NCI-H128 (cell line): ENCODE measurements around the gene ZDHHC20.

Experiments used
- DNase-seq: peaks from one replicate; lab custom pipeline; 2025; ENCODE audit not compliant: unreplicated experiment; lab: John Stamatoyannopoulos, UW

Gene ZDHHC20

GRCh38 chr13:21328836-21329477 lies 130.1 kb downstream of the ZDHHC20 start:
- no peak for DNase-seq

DNA sequence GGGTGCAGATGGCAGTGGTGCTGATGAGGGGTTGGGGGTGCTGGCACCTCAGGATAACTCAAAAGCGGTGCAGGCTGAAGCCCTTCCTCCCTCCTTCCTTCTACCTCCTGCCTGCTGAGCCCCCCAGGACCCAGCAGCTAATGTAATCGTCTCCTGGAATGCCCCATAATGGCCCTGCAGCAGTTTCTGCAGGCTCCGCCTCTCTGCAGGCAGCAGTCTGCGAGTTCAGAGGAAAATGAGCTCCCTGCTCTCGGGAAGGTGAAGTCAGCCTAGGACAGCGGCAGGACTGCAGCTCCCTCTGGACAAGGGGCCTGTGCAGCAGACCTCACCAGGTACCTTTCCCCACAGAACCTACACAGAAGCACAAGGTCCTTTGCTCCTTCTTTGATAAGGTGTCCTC lies 130.9 kb downstream of the ZDHHC20 start:
- no peak for DNase-seq

DNA sequence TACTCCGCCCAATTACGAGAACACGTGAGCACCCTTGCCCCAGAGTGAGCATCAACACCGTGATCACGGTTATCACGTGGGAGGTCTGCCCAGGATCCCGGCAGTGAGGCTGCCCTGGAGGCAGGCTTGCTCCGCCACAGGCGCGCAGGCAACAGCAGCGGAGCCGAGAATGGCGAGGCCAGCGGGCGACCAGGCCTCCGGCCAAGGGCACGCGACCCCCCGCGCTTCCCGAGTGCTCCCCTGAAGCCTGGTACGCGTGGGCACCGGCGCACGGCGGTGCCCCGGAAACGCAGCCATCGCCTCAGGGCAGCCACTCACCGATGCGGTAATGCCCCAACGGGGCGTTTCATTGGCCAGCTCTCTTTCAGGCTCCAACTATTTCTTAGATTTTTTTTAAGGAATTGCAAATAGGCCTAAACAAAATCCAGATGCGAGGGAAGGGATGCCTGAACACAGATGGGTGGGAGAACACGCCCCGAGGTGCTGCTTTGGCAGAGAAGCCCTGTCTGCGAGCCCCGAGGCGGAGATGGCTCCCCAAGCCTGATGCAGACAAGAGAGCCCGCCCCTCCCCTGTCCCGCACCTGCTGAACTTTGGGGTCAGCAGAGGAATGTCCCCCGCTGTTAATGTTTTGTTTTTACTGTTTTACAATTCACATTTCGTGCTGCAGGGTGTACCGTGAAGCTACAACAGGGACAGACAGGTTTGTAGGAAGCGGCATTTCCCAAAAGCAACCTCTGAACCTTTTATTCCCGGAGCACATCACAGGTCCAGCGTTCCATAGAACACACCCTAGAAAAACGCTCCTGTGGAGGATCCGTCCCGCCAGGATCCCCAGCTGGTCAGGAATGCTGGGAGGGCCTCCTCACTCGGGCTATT lies 132.7 kb downstream of the ZDHHC20 start:
- DNase-seq, result no peak

GRCh38 chr13:21324803-21325202 lies 134.3 kb downstream of the ZDHHC20 start:
- no peak for DNase-seq

- no peak for DNase-seq
These were observed 136.1 kb downstream of the ZDHHC20 start for GRCh38 chr13:21322988-21323387.
